Tibial artery (tissue), 4 donors: ENCODE results near the gene PRR7.

Experiments
- DNase-seq, 2 donors: peaks; one replicate each; pipeline ENCODE4 v3.0.0-alpha.2; 2019
- H3K27ac ChIP-seq, 2 donors: fragments of 200-600 bp; sonication (generic) in 1 of 2; 1 replicate in 1 of 2; 2 replicates in 1 of 2; pipeline ENCODE4 v1.5.1; 2018 to 2019; ENCODE audit warnings: mild to moderate bottlenecking in 1 of 2
- H3K27me3 ChIP-seq, 2 donors: fragments of 200-600 bp; sonication (generic) in 1 of 2; one replicate each; pipeline versions ENCODE4 v1.5.1 to v1.6.0; 2016 to 2019
- H3K36me3 ChIP-seq, 3 donors: fragments of 200-600 bp; sonication (generic) in 2 of 3; one replicate each; pipeline ENCODE4 v1.5.1; 2016 to 2019; ENCODE audit warnings: mild to moderate bottlenecking in 2 of 3
- H3K4me1 ChIP-seq, 4 donors: fragments of 200-600 bp; sonication (generic) in 2 of 4; 1 replicate in 3 of 4; 2 replicates in 1 of 4; pipeline ENCODE4 v1.5.1; 2016 to 2019
- H3K4me3 ChIP-seq, 2 donors: fragments of 200-600 bp; sonication (generic) in 1 of 2; 1 replicate in 1 of 2; 2 replicates in 1 of 2; pipeline ENCODE4 v1.5.1; 2018 to 2019; ENCODE audit warnings: mild to moderate bottlenecking in 2 of 2
- H3K9me3 ChIP-seq, 3 donors: fragments of 200-600 bp; sonication (generic) in 1 of 3; one replicate each; pipeline ENCODE4 v1.5.1; 2016 to 2019
- CTCF ChIP-seq, 2 experiments: fragments of 200-600 bp in 1 of 2; fragments of 450-650 bp in 1 of 2; IDR thresholded peaks; one replicate each; pipeline ENCODE4 v1.5.1; 2017 to 2019; ENCODE audit warnings: antibody characterized with exemption in 2 of 2, mild to moderate bottlenecking in 1 of 2, moderate library complexity in 1 of 2
- intact Hi-C: fragments of 100-400 bp; cut with DNase I; formaldehyde crosslinking; loops from one replicate; pipeline ENCODE4 v1.15.0; 2023; ENCODE audit warnings: low total_unique reads

PRR7 gene

GRCh38 chr5:177427211-177427822, 19.3 kb upstream of the PRR7 start:
- H3K4me1 ChIP-seq, result peaks cover 0 to 45% (median 17%) of the 10 kb centered on the region in 4 donors
- peak overlapping the region; percentile 76 to 81 for H3K27ac ChIP-seq

GRCh38 chr5:177427919-177428573, 18.6 kb upstream of the PRR7 start:
- H3K4me1 ChIP-seq, result peaks cover 0 to 45% (median 17%) of the 10 kb centered on the region in 4 donors
- peak overlapping the region in 1 of 2 donors; percentile 76 for H3K27ac ChIP-seq
- H3K36me3 ChIP-seq, result peaks cover 14 to 30% (median 26%) of the 10 kb centered on the region in 3 donors
- intact Hi-C loops, result no loop called here
- no peak for DNase-seq
- no peak for TF ChIP-seq CTCF (IDR thresholded peaks at IDR 0.05)
- H3K27me3 ChIP-seq, result no peaks in the 10 kb centered on the region
- H3K9me3 ChIP-seq, result no peaks in the 10 kb centered on the region
- H3K4me3 ChIP-seq, result peak overlapping the region; percentile 70 to 89

More at GRCh38 chr5:177427211-177427822, 19.3 kb upstream of the PRR7 start:
- Histone ChIP-seq H3K27me3 (no peaks in the 10 kb centered on the region), H3K4me3 (peak overlapping the region; percentile 70 to 89), H3K9me3 (no peaks in the 10 kb centered on the region), H3K36me3 (peaks cover 7 to 23% (median 19%) of the 10 kb centered on the region in 3 donors)
- no peak for TF ChIP-seq CTCF (IDR thresholded peaks at IDR 0.05)
- intact Hi-C loops, result no loop called here
- no peak for DNase-seq

- Histone ChIP-seq H3K27me3 (no peaks in the 10 kb centered on the region), H3K9me3 (no peaks in the 10 kb centered on the region), H3K36me3 (peaks cover 21 to 37% (median 32%) of the 10 kb centered on the region in 3 donors), H3K4me3 (no peak overlapping the region), H3K4me1 (peaks cover 0 to 45% (median 17%) of the 10 kb centered on the region in 4 donors), H3K27ac (no peak overlapping the region)
- no peak for TF ChIP-seq CTCF (IDR thresholded peaks at IDR 0.05)
- intact Hi-C loops, result no loop called here
- DNase-seq, result no peak
These were observed 17.9 kb upstream of the PRR7 start for GRCh38 chr5:177428574-177429217.

- Histone ChIP-seq H3K9me3 (no peaks in the 10 kb centered on the region), H3K27me3 (no peaks in the 10 kb centered on the region), H3K4me1 (peaks cover 0 to 45% (median 17%) of the 10 kb centered on the region in 4 donors), H3K27ac (no peak overlapping the region), H3K4me3 (no peak overlapping the region), H3K36me3 (peaks cover 28 to 44% (median 40%) of the 10 kb centered on the region in 3 donors)
- intact Hi-C loops, result no loop called here
- DNase-seq, result peak in 1 of 2 donors; percentile 66
- TF ChIP-seq CTCF (IDR thresholded peaks at IDR 0.05), result no peak
These were observed 17.2 kb upstream of the PRR7 start for GRCh38 chr5:177429248-177430040.
